Measurements from ENCODE around the gene ZXDC.

The ZXDC gene

DNA sequence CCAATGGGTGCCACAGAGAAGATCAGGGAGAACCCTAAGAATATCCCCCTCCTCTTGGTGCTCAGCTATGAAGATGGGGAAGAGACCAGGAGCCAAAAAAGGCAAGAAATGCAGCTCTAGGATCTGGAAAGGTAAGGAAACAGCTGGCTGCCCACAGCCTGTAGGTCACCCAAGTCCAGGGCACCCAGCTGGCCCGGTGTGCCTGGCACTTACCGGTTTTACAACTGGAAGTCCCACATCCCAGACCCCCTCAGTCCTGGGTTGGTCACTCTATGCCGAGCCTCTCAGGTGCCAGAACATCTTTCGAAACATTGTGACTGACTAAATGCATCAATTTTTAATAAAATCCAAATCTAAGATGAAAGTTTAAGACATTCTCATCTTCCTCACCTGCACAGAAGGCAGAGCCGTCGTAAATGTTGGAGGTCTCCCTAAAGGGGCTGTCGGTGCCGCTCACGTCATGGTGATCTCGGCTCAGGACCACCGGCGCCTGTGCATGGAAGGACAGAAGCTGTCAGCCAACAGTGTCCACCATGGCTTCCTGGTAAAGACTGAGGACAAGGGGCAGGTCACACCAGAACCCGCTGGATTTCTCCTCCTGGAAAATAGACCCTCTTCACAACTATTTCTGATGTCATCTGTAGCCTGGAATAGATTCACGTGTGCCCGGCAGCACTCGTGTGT is 13.3 kb upstream of the ZXDC start:
- no peak for DNase-seq

DNA sequence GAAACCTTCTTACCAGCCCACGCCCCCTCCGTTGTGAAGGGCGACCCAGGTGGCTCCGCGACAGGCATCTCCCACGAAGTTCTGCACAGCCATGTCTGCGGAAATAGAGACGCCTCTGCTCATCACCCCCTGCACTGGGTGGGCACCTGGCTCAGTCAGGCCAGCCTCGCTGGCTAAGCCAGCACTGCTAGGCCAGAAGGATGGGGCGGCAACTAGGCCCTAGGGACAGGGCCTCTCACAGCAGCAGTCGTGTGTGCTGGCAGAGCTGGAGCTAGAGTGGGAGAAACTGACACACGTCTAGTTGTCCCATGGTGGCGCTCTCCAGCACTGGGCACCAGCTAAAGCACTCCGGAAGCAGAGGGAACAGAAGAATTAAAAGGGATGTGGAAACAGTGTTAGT is 12.5 kb upstream of the ZXDC start:
- no peak for DNase-seq

DNA sequence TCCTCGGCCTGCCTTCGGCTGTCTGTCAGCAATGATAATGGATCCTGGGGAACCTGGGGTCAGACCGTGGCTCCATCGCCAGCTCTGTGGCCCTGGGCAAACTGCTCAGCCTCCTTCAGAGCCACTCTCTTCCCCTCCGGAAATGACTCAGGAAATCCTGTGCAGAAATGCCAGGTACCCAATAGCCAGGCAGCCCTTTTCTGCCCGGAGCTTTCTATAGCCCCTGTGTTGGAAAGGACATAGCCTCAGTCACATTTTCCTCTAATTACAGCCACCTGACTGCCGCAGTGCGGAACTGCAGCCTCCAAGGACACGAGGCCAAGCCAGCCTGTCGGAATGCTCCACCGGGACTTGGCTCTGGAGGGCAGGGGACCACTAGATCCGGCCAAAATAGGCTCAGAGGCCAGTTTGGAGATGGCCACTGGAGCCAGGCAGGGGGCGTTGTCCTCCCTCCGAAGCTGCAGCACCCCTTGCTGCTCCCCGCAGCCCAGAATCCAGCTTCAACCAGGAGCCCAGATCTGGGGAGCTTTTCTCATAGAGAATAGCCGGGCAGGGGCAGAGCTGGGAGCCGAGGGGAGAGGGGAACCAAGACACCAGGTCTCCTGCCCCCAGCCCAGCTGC is 11.6 kb upstream of the ZXDC start:
- DNase-seq = no peak

DNA sequence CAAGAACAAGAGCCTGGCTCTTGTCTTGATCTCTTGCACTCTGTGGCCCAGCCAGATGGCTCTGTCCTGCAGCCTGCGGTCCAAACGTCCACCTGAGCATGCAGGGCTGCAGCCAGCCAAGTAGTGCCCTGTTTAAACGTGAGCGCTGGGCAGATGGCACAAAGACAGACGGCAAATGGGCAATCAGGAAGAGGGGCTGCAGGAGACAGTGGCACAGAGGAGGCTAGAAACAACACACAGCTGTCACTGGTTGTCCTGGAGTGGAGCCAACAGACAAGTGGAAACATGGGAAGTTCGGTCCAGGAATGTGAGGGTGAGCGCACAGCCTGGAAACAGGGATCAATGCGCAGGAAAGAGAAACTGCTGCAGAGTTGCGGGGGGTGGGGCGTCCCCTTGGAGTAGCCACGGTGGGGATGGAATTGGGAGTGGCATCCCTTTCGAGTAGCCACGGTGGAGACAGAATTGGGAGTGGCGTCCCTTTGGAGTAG is 10.7 kb upstream of the ZXDC start:
- DNase-seq = no peak

GRCh38 chr3:126485956-126486355 is 10.3 kb upstream of the ZXDC start:
- no peak for DNase-seq

- no peak for DNase-seq
Observed at GRCh38 chr3:126485176-126485897, 9.6 kb upstream of the ZXDC start.

DNA sequence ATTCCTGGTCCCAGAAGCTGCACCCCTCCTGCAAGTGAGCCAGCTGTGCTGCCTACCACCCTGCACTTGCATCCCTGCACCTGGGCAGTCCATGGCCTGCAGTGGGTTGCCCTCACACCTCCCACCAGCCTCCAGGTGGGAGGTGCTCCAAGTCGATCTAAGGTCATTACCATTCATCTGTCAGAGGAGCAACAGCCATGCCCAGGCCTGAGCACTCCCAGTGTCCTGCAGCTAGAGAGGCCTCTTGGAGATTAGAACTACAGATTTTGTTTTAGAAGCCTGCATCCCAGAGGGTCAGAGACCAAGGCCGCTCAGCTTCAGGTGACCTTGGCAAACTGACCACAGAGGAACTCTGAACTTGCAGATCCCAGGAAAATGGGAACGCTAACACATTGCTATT is 9.0 kb upstream of the ZXDC start:
- no peak for DNase-seq

GRCh38 chr3:126484148-126484547 is 8.5 kb upstream of the ZXDC start:
- DNase-seq = no peak

DNA sequence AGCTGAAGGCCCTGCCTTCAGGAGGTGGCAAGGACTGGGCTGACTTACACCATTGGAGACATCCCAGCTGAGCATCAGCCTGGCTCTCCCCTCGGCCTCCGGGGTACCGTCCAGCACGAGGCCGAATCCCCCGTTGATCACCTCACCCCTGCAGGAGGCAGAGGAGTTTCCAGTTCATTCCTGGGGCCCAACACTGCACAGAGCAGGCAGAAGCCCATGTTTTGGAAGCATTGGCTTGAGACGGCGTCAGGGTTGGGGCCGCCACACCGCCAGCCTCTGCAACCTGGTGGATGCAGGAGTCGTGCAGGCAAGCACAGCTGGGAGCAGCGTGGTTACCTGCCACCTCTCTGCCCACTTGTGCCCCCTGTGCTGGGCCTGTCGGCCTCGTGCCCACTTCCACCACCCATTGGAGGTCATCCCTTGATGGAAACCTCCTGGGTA is 7.7 kb upstream of the ZXDC start:
- no peak for DNase-seq

DNA sequence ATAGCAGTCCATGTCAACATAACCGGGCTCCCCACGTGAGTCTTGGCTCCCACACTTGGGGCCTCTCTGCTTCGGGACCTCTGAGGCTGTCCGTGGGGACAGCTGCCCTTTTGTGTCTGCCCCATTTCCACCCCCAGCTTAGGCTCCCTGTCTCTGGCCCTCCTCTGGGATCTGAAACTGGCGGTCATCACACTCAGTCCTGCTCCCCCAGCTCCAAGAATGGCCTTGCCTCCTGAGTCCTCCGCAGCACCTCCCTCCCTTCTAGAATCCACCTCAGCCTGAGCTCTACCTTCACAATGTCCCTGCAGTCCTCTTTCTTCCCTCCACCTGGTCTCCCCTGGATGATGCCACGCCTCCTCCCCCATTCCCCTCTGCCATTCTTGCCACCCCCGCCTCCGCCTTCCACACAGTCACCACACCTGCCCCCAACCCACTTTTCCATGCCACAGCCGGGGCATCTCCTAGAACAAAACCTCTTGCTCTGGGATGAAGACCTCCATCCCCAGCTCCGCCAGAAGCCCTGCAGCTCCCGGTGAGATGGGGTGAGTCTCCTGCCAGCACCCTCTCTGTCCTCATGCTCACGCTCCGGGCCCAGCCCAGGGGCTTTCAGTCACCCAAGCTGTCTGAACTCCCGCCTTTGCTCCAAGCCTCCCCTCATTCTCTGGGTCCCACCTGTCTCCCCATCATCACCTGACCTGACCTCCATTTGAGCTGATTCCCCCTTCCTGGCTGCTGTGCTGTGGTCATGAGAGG is 7.0 kb upstream of the ZXDC start:
- no peak for DNase-seq

DNA sequence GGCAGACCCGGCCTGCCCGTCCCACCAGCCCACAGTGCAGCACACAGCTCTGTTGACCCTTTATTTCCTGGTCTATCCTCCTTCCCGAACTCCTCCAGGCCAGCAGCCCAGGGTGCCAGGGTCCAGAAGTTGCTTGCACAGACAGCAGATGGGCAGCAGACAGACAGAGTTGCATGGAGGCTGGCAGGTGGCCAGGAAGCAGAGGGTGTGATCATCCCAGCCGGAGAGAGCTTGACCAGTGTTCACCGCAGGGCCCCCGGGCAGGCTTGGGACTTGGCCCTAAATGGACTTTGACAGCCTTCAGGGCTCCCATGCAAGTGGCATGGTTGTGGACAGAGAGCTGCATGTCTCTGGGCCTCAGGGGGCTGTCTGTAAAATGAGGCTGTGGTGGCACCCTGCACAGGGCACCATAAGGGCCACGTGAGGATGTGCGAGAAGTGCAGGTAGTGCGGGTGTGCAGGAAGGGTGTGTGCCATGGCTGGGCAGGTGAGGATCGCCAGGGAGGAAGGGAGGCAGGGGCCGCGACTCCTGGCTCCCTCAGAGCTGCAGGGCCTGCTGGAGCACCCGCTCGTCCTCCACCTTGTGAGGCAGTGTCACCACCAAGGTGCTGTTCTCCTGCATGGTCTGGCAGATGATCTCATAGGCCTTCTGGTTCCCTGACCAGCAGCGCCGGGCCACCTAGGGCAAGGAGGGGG is 6.3 kb upstream of the ZXDC start:
- DNase-seq = no peak

DNA sequence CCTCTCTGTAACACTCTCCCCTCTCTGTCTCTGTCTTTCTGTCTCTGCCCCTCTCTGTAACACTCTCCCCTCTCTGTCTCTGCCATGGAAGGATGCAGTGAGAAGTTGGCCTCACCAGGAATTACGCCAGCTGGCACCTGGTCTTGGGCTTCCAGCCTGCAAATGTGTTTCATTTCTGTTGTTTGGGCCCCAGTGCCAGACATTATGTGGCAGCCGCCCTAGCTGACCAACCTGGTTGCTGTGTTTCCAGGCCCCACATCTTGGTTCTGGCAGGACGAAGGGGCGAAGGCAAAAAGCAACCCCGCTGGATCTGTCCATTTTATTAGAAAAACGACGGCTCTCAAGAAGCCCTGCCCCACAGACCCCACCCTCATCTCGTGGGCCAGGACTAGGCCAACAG is 5.2 kb upstream of the ZXDC start:
- DNase-seq = no peak

DNA sequence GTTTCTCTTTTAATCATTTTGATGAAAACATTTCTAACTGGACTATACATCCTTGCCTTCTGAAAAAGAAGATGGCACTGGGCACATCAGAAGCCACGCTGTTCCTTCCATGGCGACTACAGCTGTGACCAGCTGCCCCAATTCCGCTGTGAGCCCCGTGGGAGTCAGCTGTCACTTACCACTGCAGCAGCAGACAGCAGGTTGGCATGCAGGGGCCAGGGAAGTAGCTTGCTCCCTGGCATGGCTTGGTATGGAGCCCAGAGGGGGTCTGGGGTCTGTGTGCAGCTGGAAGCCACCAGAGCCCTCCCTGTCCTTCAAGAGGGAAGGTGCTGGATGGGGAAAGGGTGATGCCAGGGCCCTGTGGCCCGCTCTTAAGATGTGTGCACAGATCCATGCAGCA is 4.5 kb upstream of the ZXDC start:
- no peak for DNase-seq

DNA sequence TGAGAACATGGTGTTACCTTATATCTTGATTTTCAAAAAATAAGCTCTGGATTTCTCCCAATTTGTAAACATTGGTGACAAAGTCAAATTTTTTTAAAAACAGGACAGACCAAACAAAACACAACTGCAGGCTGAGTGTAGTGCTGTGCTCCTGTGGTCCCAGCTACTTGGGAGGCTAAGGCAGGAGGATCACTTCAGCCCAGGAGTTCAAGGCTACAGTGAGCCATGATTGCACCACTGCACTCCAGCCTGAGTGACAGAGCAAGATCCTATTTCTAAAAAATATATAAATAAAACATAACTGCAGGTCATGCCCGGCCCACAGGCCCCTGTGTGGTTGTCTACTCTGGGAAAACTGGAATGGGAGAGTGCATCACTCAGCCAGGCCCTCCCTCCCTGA is 4.0 kb upstream of the ZXDC start:
- DNase-seq = no peak

DNA sequence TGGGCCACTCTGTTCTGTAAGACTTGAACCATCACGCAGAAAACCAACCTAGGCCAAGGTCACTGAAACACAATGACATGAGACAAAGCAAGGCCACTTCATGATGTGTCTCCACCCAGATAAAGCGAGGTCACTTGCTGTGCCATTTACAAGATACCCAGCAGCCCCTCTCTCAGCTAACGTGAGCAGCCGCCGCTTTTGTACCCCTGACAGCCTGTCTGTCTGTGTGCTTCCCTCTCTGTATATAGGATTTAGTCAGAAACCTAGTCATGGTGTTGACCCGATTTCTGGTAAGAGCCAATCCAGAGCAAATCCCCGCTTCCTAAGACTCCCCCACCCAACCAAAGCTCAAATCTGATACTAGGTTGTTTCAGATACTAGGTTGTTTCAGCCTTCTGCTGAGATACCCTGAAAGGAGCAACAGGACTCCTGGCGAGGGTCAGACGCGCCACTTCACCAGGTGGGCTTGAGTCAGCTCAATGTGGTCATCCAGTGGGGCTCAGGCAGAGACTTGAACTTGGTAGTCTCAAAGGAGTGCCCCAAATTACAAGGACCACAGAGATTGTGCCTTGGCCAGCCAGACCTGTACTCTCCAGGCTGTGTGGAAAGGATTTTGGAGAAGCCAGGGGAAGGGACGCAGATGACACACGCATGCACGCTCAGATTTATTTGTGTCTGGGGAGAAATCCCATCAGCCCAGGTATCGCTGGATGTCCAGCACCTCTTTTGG is 3.1 kb upstream of the ZXDC start:
- no peak for DNase-seq

GRCh38 chr3:126477061-126477380 is 1.3 kb upstream of the ZXDC start:
- no peak for DNase-seq

DNA sequence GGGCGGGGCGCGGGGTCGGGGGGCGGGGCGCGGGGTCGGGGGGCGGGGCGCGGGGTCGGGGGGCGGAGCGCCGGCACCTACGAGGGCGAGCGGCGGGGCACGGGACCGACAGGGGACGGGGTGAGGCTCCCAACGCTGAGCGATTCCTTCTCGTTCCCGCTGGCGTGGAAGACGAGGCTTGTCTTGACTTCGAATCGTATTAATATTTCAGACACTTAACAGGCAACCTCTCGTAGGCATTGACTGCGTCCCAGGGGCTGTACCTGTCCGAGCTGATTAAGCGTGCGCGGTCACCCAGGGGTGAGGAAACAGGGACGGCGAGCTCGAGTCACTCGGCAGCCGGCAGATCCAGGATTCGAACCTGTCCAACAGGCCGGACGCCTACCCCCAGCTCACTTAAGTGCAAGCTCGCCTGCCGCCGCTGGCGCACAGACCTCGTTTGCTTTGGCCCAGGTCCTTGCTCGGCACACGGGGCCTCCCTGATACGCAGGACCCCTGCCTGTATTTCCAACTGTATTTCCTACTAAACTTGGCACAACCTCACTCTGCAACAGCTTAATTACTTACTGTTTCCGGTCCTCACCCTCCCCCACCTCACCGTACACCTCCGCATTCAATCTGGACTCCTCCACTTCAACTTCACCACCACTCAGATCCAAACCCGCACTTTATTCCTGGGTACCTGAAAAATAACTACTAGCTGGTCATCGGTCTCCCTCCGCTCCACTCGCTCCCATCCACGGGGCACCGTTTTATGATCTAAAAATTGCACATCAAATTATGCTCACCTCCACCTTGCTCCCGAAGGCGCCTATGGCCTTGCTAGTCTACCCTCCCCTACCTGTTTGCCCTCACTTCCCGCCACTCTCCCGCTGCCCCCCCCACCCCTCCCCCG is 722 bp upstream of the ZXDC start:
- DNase-seq = no peak

DNA sequence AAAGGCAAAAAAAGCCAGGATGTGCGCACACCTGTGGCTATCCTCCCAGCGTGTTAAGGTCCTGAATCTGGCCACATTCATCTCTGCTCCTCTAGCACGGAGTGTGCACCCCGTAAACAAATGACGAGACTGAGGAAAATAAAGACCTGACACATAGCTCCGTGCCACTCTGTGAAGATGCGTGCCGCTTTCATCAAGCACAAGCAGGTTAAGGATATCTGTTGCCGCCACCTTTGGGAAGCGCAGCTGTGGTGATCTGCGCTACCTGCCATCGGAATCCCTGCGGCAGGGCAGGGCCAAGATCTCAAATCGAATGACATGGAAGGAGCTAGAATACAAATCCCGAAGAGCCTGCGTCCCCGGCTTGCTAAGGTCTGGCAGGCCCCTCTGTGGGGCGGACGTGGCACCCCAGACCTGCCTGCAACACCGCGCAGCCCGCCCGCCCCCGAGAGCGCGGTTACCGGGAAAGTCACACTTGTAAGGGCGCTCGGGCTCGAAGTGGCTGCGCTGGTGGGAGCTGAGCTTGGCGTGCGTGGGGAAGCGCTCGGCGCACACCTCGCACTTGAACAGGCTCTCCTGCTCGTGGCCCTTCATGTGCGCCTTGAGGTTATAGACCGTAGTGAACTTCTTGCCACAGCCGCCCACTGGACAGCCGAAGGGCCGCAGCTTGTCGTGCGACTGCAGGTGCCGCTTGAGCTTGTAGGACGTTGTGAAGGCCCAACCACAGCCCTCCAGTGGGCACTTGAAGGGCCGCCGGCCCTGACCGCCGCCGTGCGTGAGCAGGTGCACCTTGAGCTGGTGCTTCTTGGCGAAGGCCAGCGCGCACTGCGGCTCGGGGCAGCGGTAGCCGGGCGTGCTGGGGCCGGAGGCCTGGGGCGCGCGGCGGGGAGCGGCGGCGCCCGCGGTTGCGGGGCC is 936 bp downstream of the ZXDC start:
- peak; percentile 30 for DNase-seq

DNA sequence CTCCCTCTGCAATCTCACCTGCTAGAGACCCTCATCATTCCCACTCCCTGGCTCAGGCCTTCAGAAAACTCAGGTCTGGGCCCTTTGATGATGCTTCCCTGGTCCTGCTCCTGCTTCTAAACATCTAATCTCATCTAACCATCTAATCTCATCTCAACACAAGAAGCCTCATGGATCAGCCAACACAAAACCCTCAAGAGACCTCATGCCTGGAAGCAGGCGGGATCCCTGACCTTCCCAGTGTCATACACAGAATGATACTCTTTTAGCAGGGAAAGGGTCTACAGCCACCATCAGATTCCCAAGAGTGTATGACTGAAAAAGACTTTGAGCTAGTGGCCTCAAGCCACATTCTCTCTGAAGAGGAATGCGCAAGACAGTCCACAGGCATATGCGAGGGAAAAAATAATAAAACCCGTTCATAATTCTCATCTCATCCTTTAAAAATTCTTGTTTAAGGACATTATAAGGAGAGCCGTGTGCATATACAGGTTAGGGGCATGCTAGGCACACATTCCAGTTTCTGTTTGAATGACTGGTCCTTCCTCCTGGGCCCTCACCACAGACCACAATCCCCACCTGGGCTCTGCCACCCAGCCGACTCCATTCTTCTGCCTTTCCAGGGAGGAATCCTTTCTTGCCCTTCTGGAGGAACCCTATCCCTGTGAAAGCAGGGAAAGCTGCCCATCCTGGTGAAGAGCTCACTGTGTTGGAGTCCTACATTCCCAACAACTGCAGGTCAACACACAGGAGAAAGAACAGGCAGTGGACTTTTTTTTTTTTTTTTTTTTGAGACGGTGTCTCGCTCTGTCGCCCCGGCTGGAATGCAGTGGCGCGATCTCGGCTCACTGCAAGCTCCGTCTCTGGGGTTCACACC is 2.2 kb downstream of the ZXDC start:
- no peak for DNase-seq
